Upper lobe of left lung (tissue), 4 donors: Measurements from ENCODE around the gene ACP7.

Source experiments
- POLR2AphosphoS5 ChIP-seq, 2 donors: sonication (generic); formaldehyde crosslinking; IDR thresholded peaks; one replicate each; pipeline ENCODE4 v1.5.1; 2017; ENCODE audit warnings: antibody characterized with exemption in 2 of 2
- TF ChIP-seq, protein P1 (sequence below), 6 experiments: fragments of 450-650 bp in 4 of 6; fragments of 200-600 bp in 2 of 6; sonication (generic) in 2 of 6; IDR thresholded peaks; one replicate each; pipeline ENCODE4 v1.5.1; 2016 to 2019; ENCODE audit warnings: antibody characterized with exemption in 6 of 6

DNA sequence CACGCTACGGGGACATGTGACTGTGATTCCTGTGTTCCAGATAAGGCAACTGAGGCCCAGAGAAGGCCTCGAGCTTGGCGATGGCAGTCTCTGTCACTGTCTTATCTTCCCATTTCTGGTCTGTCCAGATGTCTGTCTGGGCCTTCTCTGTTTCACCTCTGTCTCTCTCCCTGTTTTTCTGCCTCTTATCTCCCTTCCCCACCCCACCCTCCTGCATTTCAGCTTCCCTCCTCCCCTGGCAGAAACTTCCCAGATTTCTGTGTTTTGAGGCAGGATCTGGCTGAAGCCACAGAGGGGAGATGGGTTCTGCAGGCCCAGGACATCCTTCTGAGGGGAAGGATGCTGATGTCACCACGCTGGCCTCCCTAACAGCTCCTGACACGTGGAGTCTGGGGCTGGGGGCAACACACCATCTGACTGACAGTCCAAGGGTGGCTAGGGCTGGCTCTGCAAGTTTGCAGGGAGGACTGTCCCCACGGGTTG is 55.8 kb downstream of the ACP7 start:
- TF ChIP-seq, protein P1, sequence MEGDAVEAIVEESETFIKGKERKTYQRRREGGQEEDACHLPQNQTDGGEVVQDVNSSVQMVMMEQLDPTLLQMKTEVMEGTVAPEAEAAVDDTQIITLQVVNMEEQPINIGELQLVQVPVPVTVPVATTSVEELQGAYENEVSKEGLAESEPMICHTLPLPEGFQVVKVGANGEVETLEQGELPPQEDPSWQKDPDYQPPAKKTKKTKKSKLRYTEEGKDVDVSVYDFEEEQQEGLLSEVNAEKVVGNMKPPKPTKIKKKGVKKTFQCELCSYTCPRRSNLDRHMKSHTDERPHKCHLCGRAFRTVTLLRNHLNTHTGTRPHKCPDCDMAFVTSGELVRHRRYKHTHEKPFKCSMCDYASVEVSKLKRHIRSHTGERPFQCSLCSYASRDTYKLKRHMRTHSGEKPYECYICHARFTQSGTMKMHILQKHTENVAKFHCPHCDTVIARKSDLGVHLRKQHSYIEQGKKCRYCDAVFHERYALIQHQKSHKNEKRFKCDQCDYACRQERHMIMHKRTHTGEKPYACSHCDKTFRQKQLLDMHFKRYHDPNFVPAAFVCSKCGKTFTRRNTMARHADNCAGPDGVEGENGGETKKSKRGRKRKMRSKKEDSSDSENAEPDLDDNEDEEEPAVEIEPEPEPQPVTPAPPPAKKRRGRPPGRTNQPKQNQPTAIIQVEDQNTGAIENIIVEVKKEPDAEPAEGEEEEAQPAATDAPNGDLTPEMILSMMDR (IDR thresholded peaks at IDR 0.05) = no peak
- TF ChIP-seq POLR2AphosphoS5 (IDR thresholded peaks at IDR 0.05) = no peak
